ENCODE data around the gene SLA2.

DNA sequence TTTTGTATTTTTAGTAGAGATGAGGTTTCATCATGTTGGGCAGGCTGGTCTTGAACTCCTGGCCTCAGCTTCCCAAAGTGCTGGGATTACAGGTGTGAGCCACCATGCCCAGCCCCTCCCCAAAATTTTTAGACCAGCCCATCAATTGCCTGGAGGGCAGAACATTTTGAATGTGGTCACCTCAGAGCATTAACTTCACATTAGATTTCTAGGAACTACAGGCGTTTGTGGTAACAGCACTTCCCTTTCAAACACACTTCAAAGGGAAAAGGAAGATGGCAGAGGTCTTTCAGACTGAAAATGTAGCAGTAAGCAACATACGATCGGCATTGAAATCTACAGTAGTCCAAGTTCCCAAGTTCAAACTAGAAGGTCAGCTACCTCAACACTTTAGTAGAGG is 12.3 kb upstream of the SLA2 start:
- TF ChIP-seq POLR2AphosphoS5 (IDR thresholded peaks at IDR 0.05; ENCODE audit: low read depth, low read length) (no peak), TEAD4 (IDR thresholded peaks at IDR 0.05; ENCODE audit: borderline replicate concordance, insufficient read depth) (no peak), MXI1 (IDR thresholded peaks at IDR 0.05; ENCODE audit: low read depth, low read length) (no peak), NFIC (IDR thresholded peaks at IDR 0.05; ENCODE audit: borderline replicate concordance) (no peak), CHD2 (IDR thresholded peaks at IDR 0.05; ENCODE audit: low read length, partially characterized antibody) (no peak), JUND (IDR thresholded peaks at IDR 0.05) (no peak), FOSL2 (IDR thresholded peaks at IDR 0.05; ENCODE audit: borderline replicate concordance, low read depth) (no peak), TAF1 (IDR thresholded peaks at IDR 0.05; ENCODE audit: borderline replicate concordance, low read depth, low read length) (no peak), NRF1 (IDR thresholded peaks at IDR 0.05; ENCODE audit: low read depth, low read length) (no peak)
- TF ChIP-seq, protein P1, sequence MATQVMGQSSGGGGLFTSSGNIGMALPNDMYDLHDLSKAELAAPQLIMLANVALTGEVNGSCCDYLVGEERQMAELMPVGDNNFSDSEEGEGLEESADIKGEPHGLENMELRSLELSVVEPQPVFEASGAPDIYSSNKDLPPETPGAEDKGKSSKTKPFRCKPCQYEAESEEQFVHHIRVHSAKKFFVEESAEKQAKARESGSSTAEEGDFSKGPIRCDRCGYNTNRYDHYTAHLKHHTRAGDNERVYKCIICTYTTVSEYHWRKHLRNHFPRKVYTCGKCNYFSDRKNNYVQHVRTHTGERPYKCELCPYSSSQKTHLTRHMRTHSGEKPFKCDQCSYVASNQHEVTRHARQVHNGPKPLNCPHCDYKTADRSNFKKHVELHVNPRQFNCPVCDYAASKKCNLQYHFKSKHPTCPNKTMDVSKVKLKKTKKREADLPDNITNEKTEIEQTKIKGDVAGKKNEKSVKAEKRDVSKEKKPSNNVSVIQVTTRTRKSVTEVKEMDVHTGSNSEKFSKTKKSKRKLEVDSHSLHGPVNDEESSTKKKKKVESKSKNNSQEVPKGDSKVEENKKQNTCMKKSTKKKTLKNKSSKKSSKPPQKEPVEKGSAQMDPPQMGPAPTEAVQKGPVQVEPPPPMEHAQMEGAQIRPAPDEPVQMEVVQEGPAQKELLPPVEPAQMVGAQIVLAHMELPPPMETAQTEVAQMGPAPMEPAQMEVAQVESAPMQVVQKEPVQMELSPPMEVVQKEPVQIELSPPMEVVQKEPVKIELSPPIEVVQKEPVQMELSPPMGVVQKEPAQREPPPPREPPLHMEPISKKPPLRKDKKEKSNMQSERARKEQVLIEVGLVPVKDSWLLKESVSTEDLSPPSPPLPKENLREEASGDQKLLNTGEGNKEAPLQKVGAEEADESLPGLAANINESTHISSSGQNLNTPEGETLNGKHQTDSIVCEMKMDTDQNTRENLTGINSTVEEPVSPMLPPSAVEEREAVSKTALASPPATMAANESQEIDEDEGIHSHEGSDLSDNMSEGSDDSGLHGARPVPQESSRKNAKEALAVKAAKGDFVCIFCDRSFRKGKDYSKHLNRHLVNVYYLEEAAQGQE (IDR thresholded peaks at IDR 0.05; ENCODE audit: low read depth, low read length), result no peak
- TF ChIP-seq, protein P2, sequence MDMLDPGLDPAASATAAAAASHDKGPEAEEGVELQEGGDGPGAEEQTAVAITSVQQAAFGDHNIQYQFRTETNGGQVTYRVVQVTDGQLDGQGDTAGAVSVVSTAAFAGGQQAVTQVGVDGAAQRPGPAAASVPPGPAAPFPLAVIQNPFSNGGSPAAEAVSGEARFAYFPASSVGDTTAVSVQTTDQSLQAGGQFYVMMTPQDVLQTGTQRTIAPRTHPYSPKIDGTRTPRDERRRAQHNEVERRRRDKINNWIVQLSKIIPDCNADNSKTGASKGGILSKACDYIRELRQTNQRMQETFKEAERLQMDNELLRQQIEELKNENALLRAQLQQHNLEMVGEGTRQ (IDR thresholded peaks at IDR 0.05; ENCODE audit: borderline replicate concordance, low read depth, low read length), result no peak
- TF ChIP-seq, protein P3, sequence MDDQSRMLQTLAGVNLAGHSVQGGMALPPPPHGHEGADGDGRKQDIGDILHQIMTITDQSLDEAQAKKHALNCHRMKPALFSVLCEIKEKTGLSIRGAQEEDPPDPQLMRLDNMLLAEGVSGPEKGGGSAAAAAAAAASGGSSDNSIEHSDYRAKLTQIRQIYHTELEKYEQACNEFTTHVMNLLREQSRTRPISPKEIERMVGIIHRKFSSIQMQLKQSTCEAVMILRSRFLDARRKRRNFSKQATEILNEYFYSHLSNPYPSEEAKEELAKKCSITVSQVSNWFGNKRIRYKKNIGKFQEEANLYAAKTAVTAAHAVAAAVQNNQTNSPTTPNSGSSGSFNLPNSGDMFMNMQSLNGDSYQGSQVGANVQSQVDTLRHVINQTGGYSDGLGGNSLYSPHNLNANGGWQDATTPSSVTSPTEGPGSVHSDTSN (IDR thresholded peaks at IDR 0.05), result no peak
- TF ChIP-seq, protein P4, sequence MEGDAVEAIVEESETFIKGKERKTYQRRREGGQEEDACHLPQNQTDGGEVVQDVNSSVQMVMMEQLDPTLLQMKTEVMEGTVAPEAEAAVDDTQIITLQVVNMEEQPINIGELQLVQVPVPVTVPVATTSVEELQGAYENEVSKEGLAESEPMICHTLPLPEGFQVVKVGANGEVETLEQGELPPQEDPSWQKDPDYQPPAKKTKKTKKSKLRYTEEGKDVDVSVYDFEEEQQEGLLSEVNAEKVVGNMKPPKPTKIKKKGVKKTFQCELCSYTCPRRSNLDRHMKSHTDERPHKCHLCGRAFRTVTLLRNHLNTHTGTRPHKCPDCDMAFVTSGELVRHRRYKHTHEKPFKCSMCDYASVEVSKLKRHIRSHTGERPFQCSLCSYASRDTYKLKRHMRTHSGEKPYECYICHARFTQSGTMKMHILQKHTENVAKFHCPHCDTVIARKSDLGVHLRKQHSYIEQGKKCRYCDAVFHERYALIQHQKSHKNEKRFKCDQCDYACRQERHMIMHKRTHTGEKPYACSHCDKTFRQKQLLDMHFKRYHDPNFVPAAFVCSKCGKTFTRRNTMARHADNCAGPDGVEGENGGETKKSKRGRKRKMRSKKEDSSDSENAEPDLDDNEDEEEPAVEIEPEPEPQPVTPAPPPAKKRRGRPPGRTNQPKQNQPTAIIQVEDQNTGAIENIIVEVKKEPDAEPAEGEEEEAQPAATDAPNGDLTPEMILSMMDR (IDR thresholded peaks at IDR 0.05), result no peak
